ENCODE measurements around the gene SLC15A5. TPM values are rescaled to one million over a fixed set of nuclear protein-coding genes. Genes with fewer than 3 reads are reported as not detected.

The SLC15A5 gene
- total RNA-seq, 1 experiment from 2014 or later: not detected

GRCh38 chr12:16159571-16159970, 117.9 kb downstream of the SLC15A5 start:
- Histone ChIP-seq H4K20me1 (ENCODE audit: insufficient read depth) (no peaks in the 10 kb centered on the region), H3K27ac (no peak overlapping the region), H3F3A (ENCODE audit: insufficient read depth, low read depth) (no peaks in the 10 kb centered on the region), H3K27me3 (ENCODE audit: insufficient read depth, low read depth) (no peaks in the 10 kb centered on the region), H3K9me2 (ENCODE audit: insufficient read depth) (no peaks in the 10 kb centered on the region), H3K36me3 (ENCODE audit: low read depth) (no peaks in the 10 kb centered on the region), H3K4me2 (no peak overlapping the region), H3K4me3 (no peak overlapping the region), H2AFZ (no peak overlapping the region), H3K4me1 (replicated peaks; ENCODE audit: insufficient read depth) (no peaks in the 10 kb centered on the region), H3K79me2 (ENCODE audit: low read depth) (no peaks in the 10 kb centered on the region), H3K9me3 (ENCODE audit: insufficient read depth, low read depth) (no peaks in the 10 kb centered on the region)
- no peak for DNase-seq
- POLR2A ChIA-PET (ENCODE audit: unreplicated experiment): no interaction called here
- intact Hi-C loops (cut with micrococcal nuclease; ENCODE audit: unreplicated experiment): no loop called here
- TF ChIP-seq, protein P1, sequence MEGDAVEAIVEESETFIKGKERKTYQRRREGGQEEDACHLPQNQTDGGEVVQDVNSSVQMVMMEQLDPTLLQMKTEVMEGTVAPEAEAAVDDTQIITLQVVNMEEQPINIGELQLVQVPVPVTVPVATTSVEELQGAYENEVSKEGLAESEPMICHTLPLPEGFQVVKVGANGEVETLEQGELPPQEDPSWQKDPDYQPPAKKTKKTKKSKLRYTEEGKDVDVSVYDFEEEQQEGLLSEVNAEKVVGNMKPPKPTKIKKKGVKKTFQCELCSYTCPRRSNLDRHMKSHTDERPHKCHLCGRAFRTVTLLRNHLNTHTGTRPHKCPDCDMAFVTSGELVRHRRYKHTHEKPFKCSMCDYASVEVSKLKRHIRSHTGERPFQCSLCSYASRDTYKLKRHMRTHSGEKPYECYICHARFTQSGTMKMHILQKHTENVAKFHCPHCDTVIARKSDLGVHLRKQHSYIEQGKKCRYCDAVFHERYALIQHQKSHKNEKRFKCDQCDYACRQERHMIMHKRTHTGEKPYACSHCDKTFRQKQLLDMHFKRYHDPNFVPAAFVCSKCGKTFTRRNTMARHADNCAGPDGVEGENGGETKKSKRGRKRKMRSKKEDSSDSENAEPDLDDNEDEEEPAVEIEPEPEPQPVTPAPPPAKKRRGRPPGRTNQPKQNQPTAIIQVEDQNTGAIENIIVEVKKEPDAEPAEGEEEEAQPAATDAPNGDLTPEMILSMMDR (conservative IDR thresholded peaks at IDR 0.05): no peak
- TF ChIP-seq EZH2 (IDR thresholded peaks at IDR 0.05; ENCODE audit: low read depth): no peak
- no TSS peak for BruUV-seq (replicated peaks)
- CTCF ChIA-PET: interaction anchor here (0.8 kb wide), 1 partner anchor 650 kb away, joined by 5 read pairs; no protein-coding TSS in a partner anchor

GRCh38 chr12:16158050-16158449, 119.4 kb downstream of the SLC15A5 start:
- DNase-seq: no peak
- Histone ChIP-seq H3K79me2 (ENCODE audit: low read depth) (no peaks in the 10 kb centered on the region), H3K4me3 (no peak overlapping the region), H3K27me3 (ENCODE audit: insufficient read depth, low read depth) (no peaks in the 10 kb centered on the region), H3K9me3 (ENCODE audit: insufficient read depth, low read depth) (no peaks in the 10 kb centered on the region), H2AFZ (no peak overlapping the region), H3K4me2 (no peak overlapping the region), H3K9me2 (ENCODE audit: insufficient read depth) (no peaks in the 10 kb centered on the region), H3K27ac (no peak overlapping the region), H3F3A (ENCODE audit: insufficient read depth, low read depth) (no peaks in the 10 kb centered on the region), H3K4me1 (replicated peaks; ENCODE audit: insufficient read depth) (no peaks in the 10 kb centered on the region), H3K36me3 (ENCODE audit: low read depth) (no peaks in the 10 kb centered on the region), H4K20me1 (ENCODE audit: insufficient read depth) (no peaks in the 10 kb centered on the region)
- no peak for TF ChIP-seq EZH2 (IDR thresholded peaks at IDR 0.05; ENCODE audit: low read depth)
- TF ChIP-seq, protein P1 (conservative IDR thresholded peaks at IDR 0.05): no peak
- intact Hi-C loops (cut with micrococcal nuclease; ENCODE audit: unreplicated experiment): no loop called here
- POLR2A ChIA-PET (ENCODE audit: unreplicated experiment): no interaction called here
- CTCF ChIA-PET: no interaction called here
- BruUV-seq (replicated peaks): no TSS peak

DNA sequence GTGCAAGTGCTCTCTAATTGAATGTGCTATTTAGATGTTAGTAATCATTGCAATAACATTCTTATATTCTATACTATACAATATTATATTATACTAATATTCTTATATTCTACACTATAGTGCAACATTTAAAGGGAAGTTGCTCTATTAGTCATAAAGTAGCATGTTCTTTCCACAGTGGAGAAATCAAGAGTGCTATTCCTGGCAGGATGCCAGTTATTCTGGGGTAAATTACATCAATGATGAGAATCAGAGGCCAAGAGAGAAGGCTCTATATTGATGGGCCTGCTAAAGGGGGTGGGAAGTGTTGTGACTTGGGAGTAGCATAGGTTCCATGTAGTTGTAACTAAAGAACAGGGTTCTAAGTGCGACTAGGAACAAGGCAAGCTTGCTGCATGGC, 121.5 kb downstream of the SLC15A5 start:
- Histone ChIP-seq H3K4me2 (no peak overlapping the region), H3F3A (ENCODE audit: insufficient read depth, low read depth) (no peaks in the 10 kb centered on the region), H3K79me2 (ENCODE audit: low read depth) (no peaks in the 10 kb centered on the region), H4K20me1 (ENCODE audit: insufficient read depth) (no peaks in the 10 kb centered on the region), H3K4me3 (no peak overlapping the region), H3K36me3 (ENCODE audit: low read depth) (no peaks in the 10 kb centered on the region), H3K27me3 (ENCODE audit: insufficient read depth, low read depth) (no peaks in the 10 kb centered on the region), H3K9me3 (ENCODE audit: insufficient read depth, low read depth) (no peaks in the 10 kb centered on the region), H3K27ac (no peak overlapping the region), H3K9me2 (ENCODE audit: insufficient read depth) (no peaks in the 10 kb centered on the region), H3K4me1 (replicated peaks; ENCODE audit: insufficient read depth) (no peaks in the 10 kb centered on the region), H2AFZ (no peak overlapping the region)
- CTCF ChIA-PET: no interaction called here
- TF ChIP-seq, protein P1 (conservative IDR thresholded peaks at IDR 0.05): no peak
- no peak for TF ChIP-seq EZH2 (IDR thresholded peaks at IDR 0.05; ENCODE audit: low read depth)
- POLR2A ChIA-PET (ENCODE audit: unreplicated experiment): no interaction called here
- no TSS peak for BruUV-seq (replicated peaks)
- no peak for DNase-seq
- intact Hi-C loops (cut with micrococcal nuclease; ENCODE audit: unreplicated experiment): no loop called here

Measured in PC-9 (cell line).